ENCODE data around the gene MYO1B. TPM values are rescaled to one million over a fixed set of nuclear protein-coding genes. Genes with fewer than 3 reads are reported as not detected.

MYO1B gene
- total RNA-seq, 1 experiment from 2014 or later = 43.2 TPM

- Histone ChIP-seq H2BK15ac (ENCODE audit: low read depth, low read length) (no peak overlapping the region), H2AFZ (ENCODE audit: low read length) (no peak overlapping the region), H4K5ac (ENCODE audit: insufficient read length, low read depth, low read length) (no peak overlapping the region), H2AK5ac (ENCODE audit: insufficient read length, low read length) (no peak overlapping the region), H3T11ph (ENCODE audit: low read length) (no peak overlapping the region), H3K79me1 (ENCODE audit: insufficient read depth, low read depth, low read length, poor library complexity, severe bottlenecking) (peaks cover 3% of the 10 kb centered on the region), H2BK20ac (ENCODE audit: low read depth, low read length, poor library complexity, severe bottlenecking) (no peak overlapping the region), H3K4ac (ENCODE audit: low read depth, low read length) (no peak overlapping the region), H3K27me3 (ENCODE audit: insufficient read depth, low read length) (no peaks in the 10 kb centered on the region), H3K18ac (ENCODE audit: insufficient read length, low read depth, low read length) (no peak overlapping the region), H3K9me3 (ENCODE audit: control insufficient read depth, low read depth, low read length) (no peaks in the 10 kb centered on the region), H2BK12ac (ENCODE audit: insufficient read length, low read depth, low read length) (no peak overlapping the region), H3K79me2 (ENCODE audit: insufficient read depth, low read length) (no peaks in the 10 kb centered on the region), H3K23ac (ENCODE audit: insufficient read length, low read depth, low read length) (no peak overlapping the region), H3K56ac (ENCODE audit: insufficient read length, low read depth, low read length) (no peak overlapping the region), H2BK120ac (ENCODE audit: low read depth, low read length, poor library complexity, severe bottlenecking) (no peak overlapping the region), H3K27ac (ENCODE audit: insufficient read length, low read depth, low read length) (no peak overlapping the region), H3K23me2 (ENCODE audit: insufficient read length, low read depth, low read length, poor library complexity, severe bottlenecking) (no peaks in the 10 kb centered on the region), H4K91ac (ENCODE audit: insufficient read length, low read depth, low read length) (no peak overlapping the region), H4K8ac (replicated peaks; ENCODE audit: insufficient read length, low read depth, low read length) (no peak overlapping the region), H3K14ac (ENCODE audit: insufficient read depth, low read length) (no peak overlapping the region), H4K20me1 (ENCODE audit: control insufficient read depth, insufficient read depth, insufficient read length) (no peaks in the 10 kb centered on the region), H3K9ac (ENCODE audit: extremely low read depth, insufficient read length, low read length) (no peak overlapping the region), H2BK5ac (ENCODE audit: insufficient read length, low read length) (no peak overlapping the region), H3K4me2 (ENCODE audit: insufficient read depth, insufficient read length, low read length) (no peak overlapping the region), H3K4me1 (ENCODE audit: insufficient read depth, low read length) (no peaks in the 10 kb centered on the region; the same call in 1 of the 2 replicates)
- no CpG with 5 or more reads among the region's 1 CpG for WGBS (ENCODE audit: extremely low coverage, insufficient read length, low lambda C conversion rate)
- no peak for TF ChIP-seq CTCF (conservative IDR thresholded peaks at IDR 0.05)
- H3K9me3 Mint-ChIP-seq = no peaks in the 10 kb centered on the region
- no peak overlapping the region for H3K4me3 Mint-ChIP-seq
- H3K27me3 Mint-ChIP-seq (ENCODE audit: low read depth) = no peaks in the 10 kb centered on the region
- peaks cover 11 to 23% (median 16%) of the 10 kb centered on the region in 3 experiments; a peak in 5 of 7 replicates for H3K36me3 Mint-ChIP-seq (ENCODE audit: insufficient read depth in 1 of 3, low read depth in 3 of 3)
- no peak for DNase-seq
- H3K27ac Mint-ChIP-seq = no peak overlapping the region; a peak in 1 of 7 replicates
- peaks cover 6 to 7% of the 10 kb centered on the region in 2 experiments for H3K4me1 Mint-ChIP-seq
Observed at GRCh38 chr2:191366199-191366598, 121.0 kb downstream of the MYO1B start.

All from H9 (cell line).